Subcutaneous adipose tissue (tissue), 4 donors: ENCODE results near the gene MOSPD3. TPM values are rescaled to one million over a fixed set of nuclear protein-coding genes. Genes with fewer than 3 reads are reported as not detected.

Experiments used
- CTCF ChIP-seq: fragments of 450-650 bp; IDR thresholded peaks from one replicate; pipeline ENCODE4 v1.5.1; 2016; ENCODE audit warnings: low read depth, mild to moderate bottlenecking, control low read depth, antibody characterized with exemption, moderate library complexity
- total RNA-seq, 4 donors: library from RNA; depleted of rRNA; stranded (reverse); fragments of >200 nt; gene quantifications; one replicate each; pipeline ENCODE4 v1.1.0, GENCODE V29; 2016

MOSPD3 gene
- total RNA-seq, 4 donors from 2014 or later, result 4.8 to 15.3 (median 11.7) TPM

- TF ChIP-seq CTCF, result no peak
Observed at GRCh38 chr7:100623951-100624824, 11.8 kb downstream of the MOSPD3 start.

- no peak for TF ChIP-seq CTCF
Observed at GRCh38 chr7:100626055-100626454, 13.7 kb downstream of the MOSPD3 start.

GRCh38 chr7:100626530-100627237, 14.3 kb downstream of the MOSPD3 start:
- no peak for TF ChIP-seq CTCF

- no peak for TF ChIP-seq CTCF
Observed at GRCh38 chr7:100627238-100627549, 14.9 kb downstream of the MOSPD3 start.

GRCh38 chr7:100629117-100629716, 16.9 kb downstream of the MOSPD3 start:
- no peak for TF ChIP-seq CTCF

- no peak for TF ChIP-seq CTCF
Observed at GRCh38 chr7:100630066-100630465, 17.7 kb downstream of the MOSPD3 start.

GRCh38 chr7:100632951-100633717, 20.8 kb downstream of the MOSPD3 start:
- no peak for TF ChIP-seq CTCF
